Activated naive CD8-positive, alpha-beta T cell treated with anti-CD3 and anti-CD28 coated beads for 36 hours (primary cell): ENCODE data around the gene ELAVL1. TPM values are rescaled to one million over a fixed set of nuclear protein-coding genes. Genes with fewer than 3 reads are reported as not detected.
"Not testable (repeated sequence)": the region's sequence is repeated elsewhere in the genome, so short reads cannot be mapped to it uniquely, and the experiment has no call there.

Experiments
- DNase-seq: peaks from one replicate; pipeline ENCODE4 v3.0.0; 2021
- H3K27ac Mint-ChIP-seq: one replicate; pipeline ENCODE4 v1.8.0; 2022; ENCODE audit warnings: mild to moderate bottlenecking, moderate library complexity, mixed read lengths
- H3K27me3 Mint-ChIP-seq: one replicate; pipeline ENCODE4 v1.8.0; 2022; ENCODE audit warnings: mild to moderate bottlenecking, mixed read lengths
- H3K36me3 Mint-ChIP-seq: one replicate; pipeline ENCODE4 v1.8.0; 2021; ENCODE audit warnings: mild to moderate bottlenecking, mixed read lengths
- H3K4me1 Mint-ChIP-seq: one replicate; pipeline ENCODE4 v1.8.0; 2021; ENCODE audit warnings: mixed read lengths
- H3K4me3 Mint-ChIP-seq: one replicate; pipeline ENCODE4 v1.8.0; 2022; ENCODE audit warnings: mild to moderate bottlenecking, moderate library complexity, mixed read lengths
- H3K9me3 Mint-ChIP-seq: one replicate; pipeline ENCODE4 v1.8.0; 2022; ENCODE audit warnings: mixed read lengths
- total RNA-seq, 2 experiments: library from RNA; stranded (reverse); gene quantifications; one replicate each; pipeline ENCODE4 v1.2.3, GENCODE V29; 2021

Gene ELAVL1
- total RNA-seq, 2 experiments from 2014 or later = 169 to 172 TPM

DNA sequence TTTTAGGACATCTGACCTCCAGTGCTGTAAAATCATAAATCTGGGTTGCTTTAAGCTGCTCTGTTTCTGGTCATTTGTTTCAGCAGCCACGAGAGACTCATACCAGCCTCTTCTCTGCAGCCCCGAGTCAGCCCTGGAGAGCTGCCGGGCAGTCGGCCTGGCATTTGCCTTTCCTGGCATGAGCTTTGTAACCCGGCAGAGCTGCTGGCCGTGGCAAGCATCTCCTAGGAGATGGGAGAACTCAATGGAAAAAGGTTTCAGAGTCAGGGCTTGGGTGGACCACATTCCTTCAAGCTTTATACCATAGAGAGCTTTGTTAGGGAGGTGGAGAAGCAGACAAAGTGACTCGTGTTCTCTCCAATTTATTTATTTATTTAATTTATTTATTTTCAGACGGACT lies 25.5 kb upstream of the ELAVL1 start:
- Mint-ChIP-seq H3K4me1 (no peaks in the 10 kb centered on the region), H3K9me3 (no peaks in the 10 kb centered on the region), H3K4me3 (no peak overlapping the region), H3K27me3 (peaks cover 11% of the 10 kb centered on the region), H3K36me3 (no peaks in the 10 kb centered on the region), H3K27ac (no peak overlapping the region)
- DNase-seq = no peak

DNA sequence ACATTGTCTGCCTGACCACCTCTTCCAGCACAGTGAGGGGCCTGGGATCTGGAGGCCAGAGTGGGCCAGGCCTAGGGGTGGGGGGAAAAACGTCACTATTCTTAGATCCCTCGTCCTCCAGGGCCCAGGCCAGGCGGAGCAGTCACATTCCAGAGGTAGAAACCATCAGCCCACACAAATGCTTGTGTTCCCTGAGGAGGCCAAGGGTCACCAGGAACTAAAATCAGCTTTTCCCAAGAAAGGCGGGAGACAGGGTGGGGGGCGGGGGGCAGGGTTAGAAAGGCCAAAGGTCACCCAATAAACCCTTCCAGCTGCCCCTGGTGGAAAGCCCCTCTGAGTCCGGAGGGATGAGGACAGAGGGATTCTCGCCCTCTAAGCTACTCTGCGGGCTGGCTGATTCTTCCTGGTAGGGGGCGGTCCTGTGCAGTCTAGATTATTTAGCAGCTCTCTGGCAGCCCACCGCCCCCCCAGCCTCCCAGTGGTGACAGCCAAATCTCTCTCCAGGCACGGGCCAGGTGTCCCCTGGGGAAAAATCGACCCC lies 23.6 kb upstream of the ELAVL1 start:
- DNase-seq = no peak
- Mint-ChIP-seq H3K36me3 (no peaks in the 10 kb centered on the region), H3K9me3 (no peaks in the 10 kb centered on the region), H3K27me3 (peaks cover 7% of the 10 kb centered on the region), H3K27ac (no peak overlapping the region), H3K4me1 (no peaks in the 10 kb centered on the region), H3K4me3 (no peak overlapping the region)

DNA sequence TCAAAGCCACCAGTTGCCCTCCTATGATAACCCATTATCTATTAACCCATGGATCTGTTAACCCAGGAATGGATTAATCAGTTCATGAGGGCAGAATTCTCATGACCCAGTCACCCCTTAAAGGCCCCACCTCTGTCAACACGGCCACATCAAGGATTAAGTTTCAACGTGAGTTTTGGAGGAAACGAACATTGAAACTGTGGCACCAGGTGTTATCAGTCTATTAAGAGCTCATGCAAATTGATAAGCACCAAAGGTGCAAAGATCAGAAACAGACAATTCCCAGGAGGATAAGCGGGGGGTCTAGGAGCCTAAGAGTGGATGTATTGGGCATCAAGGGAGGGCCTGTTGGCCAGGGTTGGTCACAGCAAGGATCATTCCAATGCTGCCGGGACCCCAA lies 19.9 kb upstream of the ELAVL1 start:
- DNase-seq = no peak
- Mint-ChIP-seq H3K27me3 (no peaks in the 10 kb centered on the region), H3K27ac (no peak overlapping the region), H3K4me3 (no peak overlapping the region), H3K9me3 (no peaks in the 10 kb centered on the region), H3K36me3 (no peaks in the 10 kb centered on the region), H3K4me1 (no peaks in the 10 kb centered on the region)

DNA sequence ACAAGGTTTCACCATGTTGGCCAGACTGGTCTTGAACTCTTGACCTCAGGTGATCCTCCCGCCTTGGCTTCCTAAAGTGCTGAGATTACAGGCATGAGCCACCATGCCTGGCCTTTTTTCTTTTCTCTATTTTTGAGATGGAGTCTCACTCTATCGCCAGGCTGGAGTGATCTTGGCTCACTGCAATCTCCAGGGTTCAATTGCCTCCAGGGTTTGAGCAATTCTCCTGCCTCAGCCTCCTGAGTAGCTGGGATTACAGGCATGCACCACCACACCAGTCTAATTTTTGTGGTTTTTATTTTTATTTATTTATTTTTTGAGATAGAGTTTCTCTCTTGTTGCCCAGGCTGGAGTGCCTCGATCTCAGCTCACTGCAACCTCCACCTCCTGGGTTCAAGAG lies 18.8 kb upstream of the ELAVL1 start:
- H3K4me1 Mint-ChIP-seq, DNase-seq, H3K27ac Mint-ChIP-seq, H3K27me3 Mint-ChIP-seq, H3K9me3 Mint-ChIP-seq, H3K36me3 Mint-ChIP-seq, H3K4me3 Mint-ChIP-seq: not testable (repeated sequence)

DNA sequence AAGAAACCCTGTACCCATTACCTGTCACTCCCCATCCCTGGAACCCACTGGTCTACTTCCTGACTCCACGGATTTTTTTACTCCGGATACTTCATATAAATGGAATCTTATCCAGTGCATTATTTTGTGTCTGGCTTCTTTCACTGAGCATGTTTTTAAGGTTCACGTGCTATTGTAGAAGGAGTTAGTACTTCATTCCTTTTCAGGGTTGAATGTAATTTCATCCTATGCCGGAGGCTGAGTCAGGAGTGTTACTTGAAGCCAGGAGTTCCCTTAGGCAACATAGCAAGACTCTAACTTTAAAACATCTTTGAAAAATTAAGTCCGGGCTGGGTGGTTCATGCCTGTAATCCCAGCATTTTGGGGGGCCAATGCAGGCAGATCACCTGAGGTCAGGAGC lies 17.9 kb upstream of the ELAVL1 start:
- Mint-ChIP-seq H3K27me3 (no peaks in the 10 kb centered on the region), H3K9me3 (no peaks in the 10 kb centered on the region), H3K27ac (no peak overlapping the region), H3K4me3 (no peak overlapping the region), H3K36me3 (no peaks in the 10 kb centered on the region), H3K4me1 (no peaks in the 10 kb centered on the region)
- DNase-seq = no peak

DNA sequence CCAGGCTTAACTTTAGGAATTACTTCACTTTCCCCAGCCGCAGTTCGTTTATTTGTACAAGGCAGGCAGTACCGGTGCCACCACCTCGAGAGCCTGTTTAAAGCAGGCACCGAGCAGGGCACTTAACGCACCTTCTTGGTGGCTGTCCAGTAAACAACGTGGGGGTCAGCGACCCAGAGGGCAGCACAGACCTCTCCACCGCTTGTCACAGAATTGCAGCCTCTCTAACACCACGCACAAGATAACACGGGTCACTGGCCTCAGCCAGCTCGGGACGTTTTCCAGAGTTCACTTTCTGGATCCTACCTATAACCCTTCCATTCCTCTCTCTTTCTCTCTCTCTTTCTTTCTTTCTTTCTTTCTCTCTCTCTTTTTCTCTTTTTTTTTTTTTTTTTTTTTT lies 16.8 kb upstream of the ELAVL1 start:
- H3K4me3 Mint-ChIP-seq = no peak overlapping the region
- DNase-seq = no peak
- no peaks in the 10 kb centered on the region for H3K9me3 Mint-ChIP-seq
- no peaks in the 10 kb centered on the region for H3K27me3 Mint-ChIP-seq
- peaks cover 5% of the 10 kb centered on the region for H3K4me1 Mint-ChIP-seq
- no peaks in the 10 kb centered on the region for H3K36me3 Mint-ChIP-seq
- H3K27ac Mint-ChIP-seq = no peak overlapping the region

DNA sequence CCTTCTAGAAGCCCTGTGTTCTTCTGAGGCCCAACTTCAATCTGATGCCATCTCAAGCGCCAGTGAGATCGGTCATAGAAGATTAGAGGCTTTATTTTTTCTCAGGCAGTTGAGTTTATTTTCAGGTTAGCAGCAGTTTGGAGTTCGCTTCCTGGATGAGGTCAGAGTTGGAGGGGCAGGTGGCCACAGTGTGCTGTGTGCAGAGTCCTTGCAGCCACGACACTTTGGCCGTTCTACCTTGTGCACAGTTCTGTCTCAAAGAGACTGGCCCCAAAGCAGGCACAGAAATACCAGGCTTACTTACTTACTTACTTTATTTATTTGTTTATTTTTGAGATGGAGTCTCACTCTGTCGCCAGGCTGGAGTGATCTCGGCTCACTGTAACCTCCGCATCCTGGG lies 15.9 kb upstream of the ELAVL1 start:
- H3K27me3 Mint-ChIP-seq = no peaks in the 10 kb centered on the region
- no peak overlapping the region for H3K4me3 Mint-ChIP-seq
- DNase-seq = no peak
- H3K36me3 Mint-ChIP-seq = no peaks in the 10 kb centered on the region
- peaks cover 5% of the 10 kb centered on the region for H3K4me1 Mint-ChIP-seq
- H3K9me3 Mint-ChIP-seq = no peaks in the 10 kb centered on the region
- no peak overlapping the region for H3K27ac Mint-ChIP-seq

DNA sequence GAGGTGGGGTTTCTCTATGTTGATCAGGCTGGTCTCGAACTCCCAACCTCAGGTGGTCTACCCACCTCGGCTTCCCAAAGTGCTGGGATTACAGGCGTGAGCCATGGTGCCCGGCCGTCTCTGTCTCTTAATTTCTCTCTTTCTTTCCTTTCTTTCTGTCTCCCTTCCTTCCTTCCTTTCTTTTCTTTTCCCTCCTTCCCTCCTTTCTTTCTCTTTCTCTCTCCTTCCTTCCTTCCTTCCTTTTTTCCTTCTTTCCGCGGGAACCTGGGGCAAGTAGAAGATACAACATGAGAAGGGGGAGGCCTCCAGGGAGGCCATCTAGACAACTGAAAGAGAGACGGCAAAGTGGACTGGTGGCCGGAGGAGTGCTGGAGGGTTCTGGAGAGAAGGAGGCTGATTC lies 15.2 kb upstream of the ELAVL1 start:
- no peak overlapping the region for H3K4me3 Mint-ChIP-seq
- no peak for DNase-seq
- peaks cover 5% of the 10 kb centered on the region for H3K4me1 Mint-ChIP-seq
- H3K9me3 Mint-ChIP-seq = no peaks in the 10 kb centered on the region
- H3K27ac Mint-ChIP-seq = no peak overlapping the region
- H3K36me3 Mint-ChIP-seq = no peaks in the 10 kb centered on the region
- no peaks in the 10 kb centered on the region for H3K27me3 Mint-ChIP-seq

DNA sequence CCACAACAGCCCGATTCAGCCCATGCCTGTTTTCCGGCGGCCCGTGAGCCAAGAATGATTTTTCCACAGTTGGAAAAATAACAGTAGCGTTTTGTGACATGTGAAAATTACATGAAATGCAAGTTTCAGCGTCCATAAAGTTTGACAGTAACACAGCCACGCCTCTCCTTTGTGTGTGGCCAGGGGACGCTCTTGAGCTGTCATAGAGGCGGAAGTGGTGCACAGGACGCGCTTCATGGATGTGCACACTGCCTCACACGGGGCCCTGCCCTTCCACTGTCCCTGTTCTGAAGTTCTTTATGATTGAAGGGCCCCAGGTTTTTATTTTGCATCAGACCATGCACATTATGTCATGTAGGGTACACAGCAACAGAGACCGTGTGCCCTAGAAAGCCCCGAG lies 12.4 kb upstream of the ELAVL1 start:
- H3K4me3 Mint-ChIP-seq = no peak overlapping the region
- H3K4me1 Mint-ChIP-seq = peaks cover 5% of the 10 kb centered on the region
- no peaks in the 10 kb centered on the region for H3K27me3 Mint-ChIP-seq
- no peaks in the 10 kb centered on the region for H3K9me3 Mint-ChIP-seq
- peak; percentile 34 for DNase-seq
- no peak overlapping the region for H3K27ac Mint-ChIP-seq
- H3K36me3 Mint-ChIP-seq = peaks cover 1% of the 10 kb centered on the region

DNA sequence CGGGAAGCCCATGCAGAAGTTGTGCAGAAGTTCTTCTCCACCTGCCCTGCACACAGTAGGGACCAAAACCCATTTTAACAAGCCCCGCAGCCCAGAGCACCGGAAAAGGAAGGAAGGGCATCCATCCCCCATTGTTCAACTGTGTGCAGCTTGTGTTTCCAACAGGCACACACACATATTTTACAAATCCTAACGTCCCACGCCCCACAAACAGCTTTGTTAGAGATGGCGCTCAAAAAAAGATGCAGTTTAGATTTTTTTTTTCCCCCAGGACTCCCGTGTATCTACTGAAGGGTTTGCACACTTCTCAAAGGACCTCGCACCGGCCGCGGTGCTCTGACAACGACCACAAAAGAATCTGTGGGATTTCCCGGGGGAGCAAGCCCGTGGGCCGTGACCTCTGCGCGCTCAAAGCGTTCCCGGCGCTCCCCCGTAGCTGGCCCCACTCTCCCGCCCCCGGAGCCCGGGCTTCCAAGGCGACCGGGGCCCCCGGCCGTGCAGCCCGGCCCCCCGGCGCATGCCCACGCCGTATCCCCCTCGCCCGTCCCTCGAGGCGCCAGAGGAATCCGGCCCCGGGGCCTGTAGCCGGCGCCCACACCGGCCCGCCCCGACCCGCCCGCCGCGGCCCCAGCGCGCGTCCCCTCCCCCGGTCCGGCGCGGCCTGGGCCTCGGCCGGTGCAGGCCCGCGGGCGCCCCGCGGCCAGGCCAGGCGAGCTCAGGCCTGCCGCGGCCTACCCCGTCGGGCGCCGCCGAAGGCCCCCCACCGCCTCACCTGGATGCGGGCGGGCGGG lies 523 bp downstream of the ELAVL1 start:
- Mint-ChIP-seq H3K4me3 (peak overlapping the region; percentile 97), H3K27me3 (no peaks in the 10 kb centered on the region), H3K9me3 (no peaks in the 10 kb centered on the region), H3K27ac (peak overlapping the region; percentile 87), H3K36me3 (peaks cover 21% of the 10 kb centered on the region), H3K4me1 (peaks cover 36% of the 10 kb centered on the region)
- peak; percentile 49 for DNase-seq

DNA sequence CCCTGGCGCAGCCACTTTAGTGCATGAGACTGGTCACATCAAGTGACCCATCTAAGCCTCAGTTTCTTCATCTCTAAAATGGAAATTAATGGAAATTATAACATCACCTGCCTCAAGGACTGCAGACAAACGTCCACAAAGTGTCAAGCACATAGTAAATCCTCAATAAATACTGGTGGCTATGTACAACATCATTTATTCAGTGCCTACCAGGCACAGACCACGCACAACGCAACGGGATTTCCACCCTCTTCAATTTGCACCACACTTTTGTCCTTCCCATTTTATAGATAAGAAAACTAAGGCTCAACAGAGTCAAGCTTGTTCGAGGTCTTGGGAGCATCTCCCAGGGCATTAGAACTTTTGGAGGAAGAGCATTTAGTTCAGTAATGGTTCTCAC lies 1.4 kb downstream of the ELAVL1 start:
- Mint-ChIP-seq H3K9me3 (no peaks in the 10 kb centered on the region), H3K36me3 (peaks cover 24% of the 10 kb centered on the region), H3K27ac (peak overlapping the region; percentile 87), H3K27me3 (no peaks in the 10 kb centered on the region), H3K4me1 (peaks cover 40% of the 10 kb centered on the region), H3K4me3 (peak overlapping the region; percentile 97)
- DNase-seq = no peak

DNA sequence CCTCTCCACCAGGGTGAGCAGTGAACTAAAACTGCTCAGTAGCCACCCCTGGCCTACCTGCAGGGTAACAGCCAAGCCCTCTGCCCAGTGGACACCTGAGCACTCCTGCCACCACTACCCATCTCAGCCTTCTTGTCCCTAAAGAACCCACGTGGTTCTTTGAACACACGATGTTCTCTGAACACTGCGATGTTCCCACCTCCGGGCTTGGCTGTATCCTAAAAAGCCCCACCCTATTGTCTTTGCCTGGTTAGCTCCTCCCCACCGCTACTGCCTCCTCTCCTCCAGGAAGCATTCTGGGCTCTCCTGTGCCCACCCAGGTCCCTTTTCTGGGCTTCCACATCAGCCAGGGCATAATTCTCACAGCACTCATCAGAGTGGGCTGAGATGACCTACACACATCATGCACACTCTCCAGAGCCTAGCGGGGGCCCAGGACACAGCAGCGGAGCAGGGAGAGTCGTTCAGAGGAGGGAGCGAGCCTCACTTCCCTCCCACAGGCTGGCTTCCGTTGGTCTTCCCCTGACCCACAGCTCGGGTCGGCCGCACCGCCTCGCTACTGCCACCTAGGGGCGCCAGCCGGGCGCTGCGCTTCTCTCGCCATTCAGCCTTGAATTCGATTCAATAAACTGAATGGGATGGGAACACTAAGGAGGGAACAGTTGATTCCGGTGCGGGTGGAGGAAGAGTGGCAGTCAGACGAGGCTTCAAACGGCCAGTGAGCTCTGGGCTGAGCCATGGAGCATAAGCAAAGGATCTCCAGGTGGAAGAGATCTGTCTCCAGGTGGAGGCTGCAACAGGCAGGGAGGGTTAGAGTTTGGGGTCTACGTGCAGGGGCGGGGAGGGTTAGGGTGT lies 3.2 kb downstream of the ELAVL1 start:
- no peaks in the 10 kb centered on the region for H3K27me3 Mint-ChIP-seq
- peaks cover 25% of the 10 kb centered on the region for H3K36me3 Mint-ChIP-seq
- H3K9me3 Mint-ChIP-seq = no peaks in the 10 kb centered on the region
- H3K27ac Mint-ChIP-seq = peak overlapping the region; percentile 79
- H3K4me3 Mint-ChIP-seq = peak overlapping the region; percentile 82
- DNase-seq = peak; percentile 81
- peaks cover 47% of the 10 kb centered on the region for H3K4me1 Mint-ChIP-seq

DNA sequence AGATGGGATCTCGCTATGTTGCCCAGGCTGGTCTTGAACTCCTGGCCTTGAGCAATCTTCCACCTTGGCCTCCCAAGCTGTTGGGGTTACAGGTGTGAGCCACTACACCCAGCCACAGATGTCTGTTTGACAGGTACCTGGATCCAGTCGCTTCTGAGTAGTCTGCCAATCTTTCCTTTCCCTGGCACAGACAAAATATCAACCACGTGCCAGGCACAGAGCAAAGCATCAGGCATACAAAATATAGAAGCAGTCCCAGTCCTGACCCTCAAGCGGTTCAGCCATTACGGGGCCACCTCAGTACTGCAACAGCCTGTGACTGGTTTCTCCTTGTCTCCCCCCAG lies 3.8 kb downstream of the ELAVL1 start:
- no peak for DNase-seq
- Mint-ChIP-seq H3K27me3 (no peaks in the 10 kb centered on the region), H3K4me3 (peak overlapping the region; percentile 82), H3K9me3 (no peaks in the 10 kb centered on the region), H3K4me1 (peaks cover 53% of the 10 kb centered on the region), H3K36me3 (peaks cover 31% of the 10 kb centered on the region), H3K27ac (no peak overlapping the region)

DNA sequence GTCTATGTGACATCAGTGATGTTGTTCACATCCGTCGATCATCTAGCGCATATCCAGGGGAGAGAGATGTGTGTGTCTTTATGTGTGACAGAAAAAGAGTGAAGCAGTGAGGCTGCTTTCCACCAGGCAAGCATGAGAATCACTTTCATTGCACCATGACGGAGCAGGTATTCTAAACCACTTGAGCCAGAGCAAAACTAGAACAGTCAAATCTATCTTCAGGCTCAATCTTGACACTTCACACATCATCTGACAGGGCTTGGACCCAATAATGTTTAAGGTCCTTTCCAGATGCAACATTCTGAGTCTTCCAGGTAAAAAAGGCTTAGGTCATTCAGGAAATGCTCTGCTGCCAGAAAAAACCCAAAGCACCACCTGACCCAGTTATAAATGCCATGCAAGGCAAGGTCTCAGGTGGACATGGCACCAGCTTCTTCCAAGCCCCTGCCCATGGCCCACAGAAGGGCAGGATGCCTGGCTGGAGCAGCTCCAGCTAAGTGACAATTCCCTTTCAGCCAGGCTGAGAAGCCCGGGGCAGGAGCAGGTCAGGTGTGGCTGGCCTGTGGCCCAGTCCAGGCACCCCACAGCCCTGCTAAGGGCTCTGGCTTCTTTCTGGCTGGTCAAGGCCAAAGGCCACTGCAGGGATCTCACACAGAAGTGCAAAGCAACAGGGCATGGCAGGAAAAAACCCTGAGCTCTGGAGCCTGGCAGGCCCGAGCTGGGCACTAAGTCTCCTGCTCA lies 5.0 kb downstream of the ELAVL1 start:
- no peak for DNase-seq
- Mint-ChIP-seq H3K4me1 (peaks cover 57% of the 10 kb centered on the region), H3K36me3 (peaks cover 31% of the 10 kb centered on the region), H3K27me3 (no peaks in the 10 kb centered on the region), H3K9me3 (no peaks in the 10 kb centered on the region), H3K4me3 (no peak overlapping the region), H3K27ac (no peak overlapping the region)

DNA sequence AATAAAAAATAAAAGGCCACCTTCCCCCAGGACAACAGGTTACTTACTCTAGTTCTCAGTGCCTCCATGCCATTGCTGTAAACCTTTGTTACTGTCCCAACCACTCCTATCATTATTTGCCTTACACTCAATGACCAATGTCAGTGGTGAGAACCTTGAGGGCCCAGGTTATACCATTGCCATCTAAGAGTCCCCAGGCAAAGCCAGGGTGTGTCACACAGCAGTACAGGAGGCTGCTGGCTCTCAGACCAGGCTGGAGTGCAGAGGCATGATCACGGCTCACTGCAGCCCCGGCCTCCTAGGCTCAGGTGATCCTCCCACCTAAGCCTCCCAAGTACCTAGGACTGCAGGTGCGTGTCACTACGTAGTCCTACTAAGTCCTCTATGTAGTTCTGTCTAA lies 6.1 kb downstream of the ELAVL1 start:
- Mint-ChIP-seq H3K27ac (no peak overlapping the region), H3K9me3 (no peaks in the 10 kb centered on the region), H3K4me3 (no peak overlapping the region), H3K4me1 (peaks cover 63% of the 10 kb centered on the region), H3K36me3 (peaks cover 29% of the 10 kb centered on the region), H3K27me3 (no peaks in the 10 kb centered on the region)
- DNase-seq = no peak
